HG03064 (cell line): ENCODE data around the gene KNDC1.

Experiments
- ATAC-seq: cut with Tn5 transposase; IDR thresholded peaks from one replicate; pipeline ENCODE4 v1.9.1; 2021; ENCODE audit warnings: low read depth; ENCODE audit not compliant: unreplicated experiment

KNDC1 gene

GRCh38 chr10:133270773-133271297 is 110.8 kb downstream of the KNDC1 start:
- no peak for ATAC-seq

DNA sequence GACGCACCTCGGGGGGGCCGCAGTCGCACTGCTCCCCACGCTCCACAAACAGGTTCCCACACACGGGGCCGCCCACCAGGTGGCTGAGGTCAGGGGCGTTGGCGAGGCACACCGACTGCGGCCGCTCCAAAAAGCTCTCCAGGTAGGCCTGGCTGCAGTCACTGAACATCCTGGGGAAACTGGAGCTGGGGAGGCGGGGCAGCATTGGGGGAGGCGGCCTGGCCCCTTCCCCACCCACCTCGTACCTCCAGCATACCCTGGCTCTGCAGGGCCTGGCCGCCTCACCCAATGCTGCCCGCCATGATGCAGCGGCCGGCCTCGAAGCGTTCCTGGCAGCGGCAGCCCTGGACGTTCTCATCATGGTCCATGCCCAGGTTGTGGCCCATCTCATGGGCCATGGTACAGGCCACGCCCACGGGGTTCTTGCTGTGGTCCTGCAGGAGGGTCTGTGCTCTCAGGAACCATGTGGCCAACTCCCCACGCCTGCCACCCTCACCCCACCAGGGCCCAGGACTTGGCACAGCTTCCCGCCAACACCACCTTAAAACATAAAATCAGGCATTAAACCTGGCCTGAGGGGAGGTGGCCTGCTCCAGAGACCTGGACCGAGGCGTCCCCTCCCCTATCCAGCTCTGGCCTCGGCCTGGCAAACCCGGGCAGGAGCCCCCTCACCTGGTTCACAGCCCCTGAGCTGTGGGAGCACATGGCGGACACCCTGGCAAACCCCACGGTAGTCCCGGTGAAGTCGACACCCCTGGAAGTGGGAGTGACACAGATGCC is 111.7 kb downstream of the KNDC1 start:
- no peak for ATAC-seq

DNA sequence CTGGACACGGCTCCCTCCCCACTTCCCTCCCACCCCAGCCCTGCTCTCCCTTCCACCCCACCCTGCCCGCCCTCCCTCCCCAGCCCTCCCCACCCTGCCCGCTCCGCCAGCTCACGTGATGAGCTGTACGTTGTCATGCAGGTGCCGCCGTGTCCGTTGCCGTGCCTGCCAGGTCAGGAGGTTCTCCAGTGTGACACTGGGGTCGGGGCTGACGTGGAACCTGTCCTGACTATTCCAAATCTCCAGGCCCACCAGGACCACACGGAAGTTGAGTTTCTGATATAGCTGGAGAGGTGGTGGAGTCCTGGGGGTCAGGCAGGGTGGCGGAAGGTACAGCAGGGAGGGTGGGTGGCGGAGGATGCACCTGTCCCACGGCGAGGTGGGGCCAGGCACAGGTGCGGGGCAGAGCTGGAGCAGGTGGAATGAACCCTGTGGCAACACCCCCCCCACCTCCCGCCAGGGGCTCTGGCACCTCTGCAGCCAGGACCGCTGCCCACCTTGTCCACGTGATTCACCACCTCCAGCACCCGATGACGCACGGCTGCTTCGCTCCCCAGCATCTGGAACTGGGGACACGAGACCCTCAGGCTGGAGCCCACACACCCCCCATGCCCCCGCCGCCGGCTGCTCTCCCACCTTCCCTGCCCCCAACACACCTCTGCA is 112.4 kb downstream of the KNDC1 start:
- ATAC-seq = no peak

DNA sequence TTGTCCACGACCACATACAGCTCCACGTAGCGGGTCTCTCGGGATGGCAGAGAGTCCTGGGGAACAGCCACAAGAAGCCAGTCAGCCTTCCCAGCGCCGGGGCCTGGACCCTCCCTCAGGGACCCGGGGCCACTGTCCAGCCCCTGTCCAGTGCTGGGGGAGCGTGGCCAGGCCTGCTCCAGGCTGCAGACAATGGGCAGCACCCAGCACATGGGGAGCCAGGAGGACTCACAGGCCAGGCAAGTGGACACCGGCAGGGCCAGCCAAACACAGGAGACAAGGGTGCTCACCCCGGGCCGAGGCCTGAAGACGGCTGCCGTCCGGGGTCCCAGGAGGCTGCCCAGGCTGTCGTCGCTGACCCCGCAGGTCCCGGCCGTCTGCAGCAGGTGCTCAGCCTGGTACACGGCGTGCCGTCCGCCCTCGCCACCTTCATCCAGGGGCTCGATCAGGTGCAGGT is 113.0 kb downstream of the KNDC1 start:
- ATAC-seq = no peak

- no peak for ATAC-seq
Observed at GRCh38 chr10:133273534-133274143, 113.6 kb downstream of the KNDC1 start.

DNA sequence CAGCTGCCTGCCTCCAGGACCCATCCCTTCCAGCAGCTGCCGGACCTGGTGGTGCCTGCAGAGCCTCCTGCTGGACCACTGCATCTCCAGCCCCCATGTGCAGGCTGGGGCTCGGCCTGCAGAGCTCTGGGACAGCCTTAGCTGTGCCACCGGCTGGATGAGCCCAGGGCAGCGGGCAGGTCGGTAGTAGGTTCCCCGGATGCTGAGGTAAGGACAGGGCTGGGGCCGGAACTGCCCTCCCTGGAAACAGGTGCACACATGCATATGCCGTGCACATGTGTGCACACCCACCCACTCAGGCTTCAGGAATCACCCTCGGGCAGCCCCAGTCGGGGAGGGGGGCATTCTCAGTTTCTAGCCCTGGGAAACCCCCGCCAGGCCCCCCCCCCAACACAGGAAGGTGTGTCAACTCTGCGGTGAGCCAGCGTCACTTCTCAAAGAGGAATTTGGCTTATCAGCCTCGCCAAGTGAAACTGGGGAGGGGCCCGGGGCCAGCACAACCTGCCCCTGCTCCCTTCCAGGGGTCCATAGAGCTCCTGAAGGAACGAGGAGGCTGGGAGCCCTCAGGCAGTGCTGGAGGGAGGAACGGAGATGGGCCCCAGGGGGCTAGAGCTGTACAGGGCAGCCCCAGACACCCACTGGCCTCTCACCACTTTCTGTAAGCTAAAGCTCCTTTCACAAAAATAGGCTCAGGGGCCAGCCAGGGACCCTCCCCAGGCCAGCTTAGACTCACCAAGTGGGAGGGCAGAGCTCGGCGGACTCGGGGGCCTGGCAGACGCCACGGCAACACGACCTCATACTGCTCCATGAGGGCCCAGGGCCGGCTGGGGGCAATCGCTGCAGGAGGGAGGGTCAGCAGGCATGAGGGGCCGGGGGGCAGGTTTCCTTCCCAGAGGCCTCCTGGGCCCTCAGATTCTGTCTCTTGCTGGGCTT is 115.0 kb downstream of the KNDC1 start:
- peak; percentile 42 for ATAC-seq

GRCh38 chr10:133275684-133276092 is 115.7 kb downstream of the KNDC1 start:
- ATAC-seq = peak; percentile 30
